GM21619 (cell line): Measurements from ENCODE around the gene SYNE2.
"Not testable (repeated sequence)": the region's sequence is repeated elsewhere in the genome, so short reads cannot be mapped to it uniquely, and the experiment has no call there.

Experiments used
- ATAC-seq: cut with Tn5 transposase; IDR thresholded peaks from one replicate; pipeline ENCODE4 v1.9.1; 2021; ENCODE audit not compliant: unreplicated experiment

The SYNE2 gene

DNA sequence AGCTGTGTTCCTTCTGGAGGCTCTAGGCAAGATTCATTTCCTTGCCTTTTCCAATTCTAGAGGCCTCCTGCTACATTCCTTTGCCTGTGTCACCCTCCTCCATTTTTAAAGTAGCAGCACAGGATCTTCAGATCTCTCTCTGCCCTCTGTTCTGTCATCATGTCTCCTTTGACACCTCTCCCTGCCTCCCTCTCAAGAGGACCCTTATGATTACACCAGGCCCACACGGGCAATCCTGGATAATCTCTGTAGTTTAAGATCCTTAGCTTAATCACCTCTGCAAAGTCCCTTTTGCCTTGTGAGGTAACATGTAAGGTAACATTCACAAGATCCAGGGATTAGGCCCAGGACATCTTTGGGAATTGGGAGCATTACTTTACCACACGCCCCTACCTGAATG, 155.2 kb downstream of the SYNE2 start:
- no peak for ATAC-seq

DNA sequence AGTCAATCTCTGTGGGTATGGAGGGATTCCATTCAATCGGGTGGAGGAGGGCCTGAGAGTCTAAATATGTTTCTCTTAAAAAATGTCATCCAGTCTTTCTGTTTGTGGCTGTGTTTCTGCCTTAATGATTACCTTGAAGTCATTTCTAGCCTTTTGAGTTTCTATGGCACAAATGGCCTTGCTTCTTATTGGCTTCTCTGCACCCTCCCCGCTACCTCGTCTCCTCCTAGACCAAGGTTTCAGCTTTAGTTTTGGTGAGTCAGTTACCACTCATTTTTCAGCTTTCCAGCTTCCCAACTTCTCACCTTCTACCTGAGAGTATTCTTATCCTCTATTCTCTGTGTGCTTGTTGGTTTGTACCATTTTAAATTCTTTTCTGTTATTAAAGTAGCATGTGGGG, 159.2 kb downstream of the SYNE2 start:
- no peak for ATAC-seq

DNA sequence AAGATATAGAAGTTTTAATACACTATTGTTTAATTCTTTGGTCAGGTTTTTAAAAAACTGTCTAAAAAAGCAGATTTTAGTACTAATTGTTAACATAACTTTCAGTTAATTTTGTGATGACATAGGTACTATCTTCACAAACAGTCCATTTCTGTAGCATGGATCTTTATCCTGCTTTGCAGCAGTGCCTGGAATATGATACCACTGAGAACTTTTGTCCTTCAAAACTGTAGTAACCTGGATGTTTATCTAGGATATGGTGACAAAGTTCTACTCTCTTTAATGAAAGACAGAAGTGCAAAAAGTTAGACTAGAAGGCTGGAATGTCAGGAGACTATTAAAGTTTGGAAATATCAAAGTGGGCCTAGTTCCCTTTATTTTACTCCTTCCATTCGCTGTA, 159.9 kb downstream of the SYNE2 start:
- no peak for ATAC-seq

DNA sequence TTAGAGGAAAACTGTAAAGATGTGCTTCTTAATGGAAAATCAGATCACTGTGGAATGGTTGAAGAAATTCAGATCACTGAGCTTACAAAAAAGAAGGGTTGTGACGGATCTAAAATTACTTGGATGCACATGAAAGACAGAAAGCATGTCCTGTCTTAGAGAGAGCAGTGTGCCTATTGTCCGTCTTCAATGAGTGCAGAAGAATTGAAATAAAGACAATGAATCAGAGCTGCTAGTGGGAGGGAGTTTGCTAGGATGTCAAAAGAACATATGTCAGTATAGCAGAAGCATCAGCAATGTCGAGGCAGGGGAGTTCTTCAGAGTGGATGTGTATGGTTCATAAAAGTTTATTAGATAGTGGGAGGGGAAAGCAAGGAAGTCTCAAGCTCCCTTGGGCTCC, 172.7 kb downstream of the SYNE2 start:
- ATAC-seq, result no peak

DNA sequence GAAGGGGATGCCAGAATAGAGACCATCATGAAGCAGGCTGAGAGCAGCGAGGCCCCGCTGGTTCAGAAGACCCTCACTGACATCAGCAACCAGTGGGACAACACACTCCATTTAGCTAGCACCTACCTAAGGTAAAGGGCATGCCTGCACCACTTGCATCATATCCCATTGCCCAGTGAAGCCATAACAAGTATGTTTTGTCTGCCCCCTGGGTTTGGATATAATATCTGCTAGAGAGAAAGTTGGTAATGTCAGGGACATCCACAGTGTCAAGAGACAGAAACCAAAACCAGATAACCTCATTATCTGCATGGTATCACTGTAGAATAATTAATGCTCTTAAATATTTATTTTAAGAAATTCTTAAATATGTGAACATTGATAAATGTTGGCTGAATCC, 173.8 kb downstream of the SYNE2 start:
- ATAC-seq, result no peak

DNA sequence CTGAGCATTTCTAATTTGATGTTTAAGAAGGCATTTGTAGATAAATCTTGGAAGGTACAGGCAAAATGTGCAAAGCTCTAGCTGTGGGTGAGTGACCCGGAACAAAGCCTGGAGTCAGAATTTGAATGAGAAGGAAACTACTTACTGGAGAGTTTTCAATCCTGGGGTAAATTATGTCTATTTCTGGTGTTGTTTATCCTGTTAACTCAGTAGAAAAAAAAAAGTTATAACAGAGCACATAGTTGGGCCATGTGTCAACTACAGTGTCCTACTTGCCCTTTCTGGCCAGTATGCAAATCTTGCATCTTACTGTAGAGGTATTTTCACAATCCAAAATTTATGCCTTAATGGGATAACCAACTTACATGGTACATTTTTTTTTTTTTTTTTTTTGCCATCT, 182.3 kb downstream of the SYNE2 start:
- ATAC-seq, result no peak

DNA sequence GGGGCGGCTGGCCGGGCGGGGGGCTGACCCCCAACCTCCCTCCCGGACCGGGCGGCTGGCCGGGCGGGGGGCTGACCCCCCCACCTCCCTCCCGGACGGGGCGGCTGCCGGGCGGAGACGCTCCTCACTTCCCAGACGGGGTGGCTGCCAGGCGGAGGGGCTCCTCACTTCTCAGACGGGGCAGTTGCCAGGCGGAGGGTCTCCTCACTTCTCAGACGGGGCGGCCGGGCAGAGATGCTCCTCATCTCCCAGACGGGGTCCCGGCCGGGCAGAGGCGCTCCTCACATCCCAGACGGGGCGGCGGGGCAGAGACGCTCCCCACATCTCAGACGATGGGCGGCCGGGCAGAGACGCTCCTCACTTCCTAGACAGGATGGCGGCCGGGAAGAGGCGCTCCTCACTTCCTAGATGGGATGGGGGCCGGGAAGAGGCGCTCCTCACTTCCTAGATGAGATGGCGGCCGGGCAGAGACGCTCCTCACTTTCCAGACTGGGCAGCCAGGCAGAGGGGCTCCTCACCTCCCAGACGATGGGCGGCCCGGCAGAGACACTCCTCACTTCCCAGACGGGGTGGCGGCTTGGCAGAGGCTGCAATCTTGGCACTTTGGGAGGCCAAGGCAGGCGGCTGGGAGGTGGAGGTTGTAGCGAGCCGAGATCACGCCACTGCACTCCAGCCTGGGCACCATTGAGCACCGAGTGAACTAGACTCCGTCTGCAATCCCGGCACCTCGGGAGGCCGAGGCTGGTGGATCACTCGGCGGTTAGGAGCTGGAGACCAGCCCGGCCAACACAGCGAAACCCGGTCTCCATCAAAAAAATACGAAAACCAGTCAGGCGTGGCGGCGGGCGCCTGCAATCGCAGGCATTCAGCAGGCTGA, 185.3 kb downstream of the SYNE2 start:
- ATAC-seq, result not testable (repeated sequence)

DNA sequence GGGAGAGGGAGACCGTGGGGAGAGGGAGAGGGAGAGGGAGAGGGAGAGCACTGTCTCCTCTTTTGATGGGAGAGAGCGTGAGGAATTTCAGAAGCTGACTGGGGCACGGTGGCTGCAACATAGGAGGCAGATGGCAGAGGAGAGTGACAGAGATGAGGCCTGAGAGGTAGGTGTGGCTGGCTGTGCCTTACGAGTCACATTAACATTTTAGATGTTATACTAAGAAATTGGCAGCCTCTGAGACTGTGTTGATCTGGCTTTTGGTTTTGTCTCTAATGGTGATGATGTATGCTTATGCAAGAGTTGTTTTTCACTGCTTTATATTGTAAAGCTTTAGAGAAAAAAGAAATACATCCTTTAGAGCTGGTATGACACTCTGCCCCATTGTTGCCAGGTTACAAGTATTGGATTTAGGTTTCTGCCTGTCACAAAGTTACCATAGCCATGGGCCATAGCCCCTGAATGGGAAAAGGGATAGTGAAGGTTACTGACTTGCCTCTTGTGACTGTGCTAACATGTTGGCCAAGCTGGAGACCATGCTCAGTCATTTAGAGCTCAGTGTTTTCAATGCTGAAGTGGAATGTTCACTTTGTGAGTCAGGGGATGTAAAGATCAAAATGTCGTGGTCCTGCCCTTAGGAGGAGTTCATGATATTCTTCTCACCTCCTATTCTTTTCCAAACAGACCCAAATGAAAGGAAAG, 186.2 kb downstream of the SYNE2 start:
- no peak for ATAC-seq

DNA sequence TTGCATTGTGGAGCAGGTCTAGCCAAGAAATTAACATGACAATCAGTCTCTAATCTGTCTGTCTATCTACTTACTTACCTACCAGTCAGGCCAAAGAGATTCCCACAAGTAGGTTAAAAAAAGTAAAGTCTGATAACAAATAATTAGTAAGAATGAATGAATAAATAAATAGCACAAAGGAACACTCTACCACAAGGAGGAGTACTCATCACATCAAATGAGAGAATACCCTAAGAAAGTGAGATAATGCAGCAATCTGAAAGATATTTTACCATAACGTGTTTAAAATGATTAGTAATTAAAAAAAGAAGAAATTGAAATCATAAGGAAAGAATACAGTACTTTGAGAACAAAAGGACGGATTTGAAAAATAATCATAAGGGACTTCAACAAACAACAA, 187.2 kb downstream of the SYNE2 start:
- no peak for ATAC-seq

DNA sequence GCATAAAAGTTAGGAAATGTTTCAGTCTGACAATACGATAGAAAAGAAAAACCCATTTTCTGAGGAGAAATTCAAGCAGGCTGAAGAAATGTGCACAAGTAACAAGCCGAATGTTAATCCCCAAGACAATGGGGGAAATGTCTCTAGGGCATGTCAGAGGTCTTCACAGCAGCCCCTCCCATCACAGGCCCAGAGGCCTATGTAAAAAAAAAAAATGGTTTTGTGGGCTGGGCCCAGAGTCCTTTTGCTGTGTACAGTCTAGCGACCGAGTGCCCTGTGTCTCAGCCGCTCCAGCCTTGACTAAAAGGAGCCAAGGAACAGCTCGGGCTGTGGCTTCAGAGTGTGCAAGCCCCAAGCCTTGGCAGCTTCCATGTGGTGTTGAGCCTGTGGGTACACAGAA, 190.5 kb downstream of the SYNE2 start:
- not testable (repeated sequence) for ATAC-seq

DNA sequence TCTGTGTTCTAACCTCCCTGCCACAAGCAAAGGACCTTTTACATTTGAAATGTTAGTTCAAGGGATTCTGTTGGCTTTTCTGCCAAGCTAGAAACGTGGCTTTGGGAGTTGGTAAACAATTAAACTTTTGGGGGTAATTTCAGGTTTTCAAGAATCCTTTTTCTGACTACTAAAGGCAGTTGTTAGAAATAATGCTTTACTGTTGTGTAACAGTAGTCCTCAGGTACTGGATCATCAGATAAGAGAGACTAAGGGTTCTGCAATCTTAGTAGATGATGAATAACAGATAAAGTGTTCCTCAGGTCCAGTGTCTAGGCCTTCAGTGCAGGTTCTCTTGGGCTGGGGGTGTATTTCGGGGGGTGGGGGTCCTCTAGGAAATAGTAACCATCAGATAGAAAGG, 192.3 kb downstream of the SYNE2 start:
- no peak for ATAC-seq

DNA sequence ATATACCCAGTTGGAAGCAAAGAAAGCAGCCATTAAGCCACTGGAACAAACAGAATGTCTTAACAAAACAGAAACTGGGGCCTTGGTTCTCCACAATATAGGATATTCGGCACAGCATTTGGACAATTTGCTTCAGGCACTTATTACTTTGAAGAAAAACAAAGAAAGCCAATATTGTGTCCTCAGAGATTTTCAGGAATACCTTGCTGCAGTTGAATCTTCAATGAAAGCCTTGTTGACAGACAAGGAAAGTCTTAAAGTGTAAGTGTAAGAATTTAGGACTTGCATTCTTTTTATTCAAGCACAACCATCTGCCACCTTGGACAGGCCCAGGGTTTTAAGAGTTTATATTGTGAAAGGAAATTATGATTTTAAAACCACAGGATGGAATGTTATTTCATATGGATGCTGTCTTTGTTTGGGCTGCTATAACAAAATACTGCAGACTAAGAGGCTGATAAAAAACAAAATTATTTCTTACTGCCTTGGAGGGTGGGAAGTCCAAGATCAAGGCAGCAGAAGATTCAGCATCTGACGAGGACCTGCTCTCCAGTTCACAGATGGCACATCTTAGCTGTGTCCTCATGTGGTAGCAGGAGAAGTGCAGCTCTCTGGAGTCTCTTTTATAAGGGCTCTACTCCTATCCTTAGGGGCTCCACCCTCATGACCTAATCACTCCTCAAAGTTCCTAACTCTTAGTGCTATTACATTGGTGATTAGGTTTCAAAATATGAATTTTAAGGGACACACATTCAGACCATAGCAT, 197.0 kb downstream of the SYNE2 start:
- ATAC-seq, result no peak

DNA sequence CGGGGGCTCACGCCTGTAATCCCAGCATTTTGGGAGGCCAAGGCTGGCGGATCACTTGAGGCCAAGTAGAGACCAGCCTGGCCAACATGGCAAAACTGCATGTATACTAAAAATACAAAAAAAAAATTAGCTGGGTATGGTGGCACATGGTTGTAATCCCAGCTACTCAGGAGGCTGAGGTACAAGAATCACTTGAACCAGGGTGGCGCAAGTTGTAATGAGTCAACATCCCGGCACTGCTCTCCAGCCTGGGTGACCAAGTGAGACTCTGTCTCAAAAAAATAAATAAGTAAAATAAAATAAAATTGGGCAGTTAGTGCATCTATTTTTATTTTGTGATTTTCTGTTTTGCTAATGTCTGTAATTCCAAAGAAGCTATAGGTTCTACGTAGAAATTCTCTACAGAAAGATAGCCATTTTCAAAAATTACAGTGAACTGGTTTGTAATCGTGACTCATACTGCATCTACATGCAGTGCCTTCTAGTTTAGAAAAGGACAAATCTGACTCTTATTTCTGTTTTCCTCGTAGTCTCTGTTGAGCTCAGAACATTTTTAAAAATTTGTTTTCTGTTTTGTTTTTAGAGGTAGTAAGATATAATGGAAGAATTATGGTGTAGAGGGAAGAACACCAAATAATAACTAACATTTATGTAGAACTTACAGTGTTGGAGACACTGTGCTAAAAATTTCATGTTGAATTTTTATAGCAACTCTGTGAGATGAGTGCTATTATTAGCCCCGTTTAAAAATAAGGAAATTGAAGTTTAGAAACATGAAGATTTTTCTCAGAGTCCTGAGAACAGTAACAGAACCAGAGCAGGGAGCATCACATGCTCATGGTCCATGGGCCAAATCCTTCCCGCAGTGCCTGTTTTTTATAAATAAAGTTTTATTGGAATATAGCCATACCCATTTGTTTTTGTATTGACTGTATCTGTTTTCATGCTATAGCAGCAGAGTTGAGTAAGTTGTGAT, 201.2 kb downstream of the SYNE2 start:
- ATAC-seq, result no peak

DNA sequence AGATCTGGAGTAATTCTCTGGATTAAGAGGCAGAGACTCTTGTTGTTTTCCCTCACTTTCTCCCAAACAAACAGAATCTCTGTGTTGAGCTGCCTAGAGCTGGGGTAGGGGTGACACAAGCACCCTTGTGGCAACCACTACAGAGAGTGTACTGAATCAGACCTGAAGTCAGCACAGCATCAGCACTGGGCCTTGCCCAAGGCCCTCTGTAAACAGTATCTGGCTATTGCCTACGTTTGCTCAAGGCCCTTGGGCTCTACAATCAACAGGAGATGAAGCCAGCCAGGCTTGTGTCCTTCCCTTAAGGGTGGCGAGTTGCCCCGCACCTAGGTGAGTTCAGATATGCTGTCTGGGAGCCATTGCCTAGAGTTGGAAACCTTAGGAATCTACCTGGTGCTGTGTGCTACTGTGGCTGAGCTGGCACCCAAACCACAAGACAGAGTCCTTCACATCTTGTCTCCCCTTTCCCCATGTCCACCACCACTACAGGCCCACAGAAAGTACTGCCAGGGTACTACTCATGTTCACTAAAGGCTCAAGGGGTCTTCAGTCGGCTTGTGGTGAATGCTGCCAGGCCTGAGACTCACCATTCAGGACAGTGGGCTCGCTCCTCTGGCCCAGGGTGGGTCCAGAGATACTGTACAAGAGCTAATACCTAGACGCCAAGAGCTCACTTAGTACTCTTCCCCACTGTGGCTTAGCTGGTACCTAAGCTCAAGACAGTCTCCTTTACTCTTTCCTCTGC, 206.8 kb downstream of the SYNE2 start:
- no peak for ATAC-seq

DNA sequence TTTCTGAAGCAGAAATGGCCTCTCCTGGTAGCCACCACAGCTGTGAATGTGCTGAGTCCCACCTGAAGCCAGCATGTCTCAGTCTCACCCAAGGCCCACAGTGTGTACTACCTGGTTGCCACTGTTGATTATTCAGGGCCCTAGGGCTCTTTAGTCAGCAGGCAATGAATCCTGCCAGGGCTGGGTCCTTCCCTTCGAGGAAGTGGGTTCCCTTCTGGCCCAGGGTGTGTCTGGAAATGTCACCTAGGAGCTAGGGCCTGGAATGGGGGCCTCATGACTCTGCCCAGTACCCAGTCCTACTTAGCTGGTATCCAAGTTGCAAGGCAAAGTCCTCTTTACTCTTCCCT, 207.4 kb downstream of the SYNE2 start:
- ATAC-seq, result no peak

DNA sequence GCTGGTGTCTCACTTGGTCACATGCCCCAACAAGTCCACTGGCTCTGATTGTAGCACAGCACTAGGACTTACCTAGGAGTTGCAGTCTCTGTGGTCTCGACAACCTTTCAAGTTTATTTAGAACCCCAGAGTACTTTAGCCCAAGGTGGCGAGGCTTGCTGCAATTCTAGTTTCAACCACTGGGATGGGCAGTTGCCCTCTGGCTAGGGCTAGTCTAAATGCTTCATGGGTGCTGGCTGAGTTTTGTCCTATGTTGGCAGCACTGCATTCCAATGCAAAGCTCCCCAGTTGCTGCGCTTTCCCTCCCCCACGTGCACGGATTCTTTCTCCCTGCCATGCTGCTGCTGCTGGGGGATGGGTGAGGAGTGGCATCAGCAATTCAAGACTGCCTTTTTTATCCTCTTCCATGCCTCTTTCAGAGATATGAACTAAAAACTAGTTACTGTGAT, 207.9 kb downstream of the SYNE2 start:
- no peak for ATAC-seq

DNA sequence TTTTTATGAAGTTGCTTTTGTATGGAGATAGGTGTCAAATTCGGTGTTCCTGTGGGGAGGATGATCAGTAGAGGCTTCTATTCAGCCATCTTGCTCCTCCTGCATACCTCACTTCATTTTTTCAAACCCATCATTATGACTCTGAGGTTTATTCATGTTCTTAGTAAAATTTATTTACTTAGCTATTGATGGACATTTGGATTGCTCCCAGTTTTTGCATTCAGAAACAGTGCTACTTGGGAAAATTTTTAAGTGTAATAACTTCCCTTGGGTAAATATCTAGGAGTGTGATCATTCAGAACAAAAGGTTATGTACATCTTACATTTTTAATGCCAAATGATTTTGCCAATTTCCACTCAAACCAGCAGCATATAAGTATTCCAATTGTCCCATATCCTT, 208.3 kb downstream of the SYNE2 start:
- ATAC-seq, result no peak

DNA sequence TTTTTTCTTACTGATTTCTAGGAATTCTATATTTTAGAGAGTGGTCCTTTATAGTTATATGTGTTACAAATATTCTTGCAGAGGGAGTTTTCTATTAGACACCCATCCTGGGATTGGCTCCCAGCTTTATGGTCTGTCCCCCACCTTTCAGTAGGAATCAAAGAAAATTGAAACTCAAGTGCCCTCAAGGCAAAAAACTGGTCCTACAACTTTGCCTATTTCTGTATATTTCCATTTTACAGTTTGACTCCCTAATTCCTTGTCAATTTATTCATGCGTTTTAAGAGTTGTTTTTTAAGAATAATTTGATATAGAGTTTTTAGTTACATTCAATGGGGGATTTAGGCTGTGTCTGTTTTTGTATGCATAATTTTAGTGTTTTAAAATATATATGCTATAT, 208.9 kb downstream of the SYNE2 start:
- ATAC-seq, result no peak

DNA sequence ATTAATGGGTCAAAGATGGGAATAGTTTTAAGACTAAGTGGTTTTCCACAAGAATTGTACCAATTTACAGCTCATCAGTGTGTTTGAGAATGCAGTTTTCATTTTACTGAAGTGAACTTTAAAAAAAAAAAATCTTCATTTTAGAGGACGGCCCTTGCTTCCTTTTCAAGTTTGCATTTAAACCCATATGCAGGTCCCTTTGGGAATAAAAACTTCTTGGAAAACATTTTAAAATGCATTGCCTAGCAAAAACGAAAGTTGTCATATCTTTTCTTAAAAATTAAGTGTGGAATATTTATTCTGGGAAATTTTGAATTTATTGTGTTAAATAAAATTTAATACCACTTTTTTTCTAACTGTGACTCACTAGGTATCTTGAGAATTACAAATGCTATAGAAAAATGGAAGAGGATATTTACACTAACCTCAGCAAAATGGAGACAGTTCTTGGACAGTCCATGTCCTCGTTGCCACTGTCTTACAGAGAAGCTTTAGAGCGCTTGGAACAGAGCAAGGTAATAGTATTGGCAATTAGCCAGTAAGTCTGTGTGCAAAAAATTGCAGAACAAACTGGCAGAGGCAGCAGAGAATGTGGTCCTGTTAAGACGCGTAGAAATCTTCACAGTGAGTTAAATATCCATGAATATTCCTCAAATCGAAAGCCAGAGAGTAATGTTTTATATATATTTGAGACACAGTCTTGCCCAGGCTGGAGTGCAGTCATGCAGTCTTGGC, 209.7 kb downstream of the SYNE2 start:
- ATAC-seq, result no peak
